GM18505 (cell line): Measurements from ENCODE around the gene F13A1.
"Not testable (repeated sequence)": the region's sequence is repeated elsewhere in the genome, so short reads cannot be mapped to it uniquely, and the experiment has no call there.

Experiments used
- ATAC-seq: cut with Tn5 transposase; IDR thresholded peaks from one replicate; pipeline ENCODE4 v1.9.1; 2021; ENCODE audit not compliant: unreplicated experiment
- POLR2A ChIP-seq: IDR thresholded peaks from 4 replicates; pipeline ENCODE4 v1.6.1; 2011; ENCODE audit warnings: borderline replicate concordance; ENCODE audit not compliant: insufficient read depth, insufficient read length; ENCODE audit errors: extremely low read depth

The F13A1 gene

DNA sequence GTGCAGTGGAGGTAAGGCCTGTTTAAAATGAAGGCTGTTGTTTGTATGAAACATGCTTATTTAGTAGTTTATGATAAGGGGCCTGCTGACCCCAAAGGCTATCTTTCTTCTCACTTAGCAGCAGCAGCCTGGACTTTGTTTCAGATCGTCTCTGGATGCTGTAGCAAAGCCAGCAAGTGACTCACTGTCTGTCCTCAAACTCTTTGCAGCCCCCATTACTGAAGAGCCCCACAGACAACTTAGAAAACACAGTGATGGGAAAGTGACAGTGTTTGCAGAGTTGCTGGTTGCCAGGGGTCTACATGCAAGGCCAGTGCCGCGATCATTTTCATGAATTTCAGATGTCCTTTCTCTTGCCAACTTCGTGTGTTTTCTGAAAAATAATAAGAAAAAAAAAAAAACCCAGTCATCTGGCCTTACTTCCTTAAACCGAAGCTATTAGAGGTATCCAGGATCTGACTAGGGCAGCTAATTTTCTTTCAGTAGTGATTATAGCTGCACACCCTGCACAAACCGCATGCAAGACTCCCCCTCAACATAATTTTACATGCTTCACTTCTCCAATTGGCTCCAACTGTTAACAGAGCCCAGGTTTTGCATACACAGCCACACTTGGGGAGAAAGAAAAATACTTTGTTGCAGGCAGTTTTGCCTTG is 11.6 kb upstream of the F13A1 start:
- ATAC-seq = peak; percentile 60
- no peak for TF ChIP-seq POLR2A

- ATAC-seq = peak; percentile 59
- no peak for TF ChIP-seq POLR2A
These were observed 10.9 kb upstream of the F13A1 start for GRCh38 chr6:6331393-6331792.

DNA sequence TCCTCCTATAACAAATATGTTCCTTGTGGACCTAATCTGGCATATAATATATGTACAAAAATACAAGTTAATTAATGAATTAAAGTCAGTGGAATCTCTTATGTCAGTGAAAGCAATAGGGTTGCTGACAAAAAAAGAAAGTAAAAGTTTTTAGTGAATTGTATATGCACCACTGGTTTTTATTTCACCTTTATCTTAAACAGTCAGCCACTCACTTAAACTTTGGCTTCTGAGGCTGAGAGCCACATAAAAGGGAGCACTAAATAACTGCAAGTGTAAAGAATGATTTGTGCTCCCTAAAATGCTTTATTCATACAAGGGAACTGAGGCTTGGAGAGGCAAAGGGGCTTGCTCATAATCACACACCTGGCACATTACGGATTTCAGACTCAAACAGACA is 9.9 kb upstream of the F13A1 start:
- TF ChIP-seq POLR2A = no peak
- no peak for ATAC-seq

DNA sequence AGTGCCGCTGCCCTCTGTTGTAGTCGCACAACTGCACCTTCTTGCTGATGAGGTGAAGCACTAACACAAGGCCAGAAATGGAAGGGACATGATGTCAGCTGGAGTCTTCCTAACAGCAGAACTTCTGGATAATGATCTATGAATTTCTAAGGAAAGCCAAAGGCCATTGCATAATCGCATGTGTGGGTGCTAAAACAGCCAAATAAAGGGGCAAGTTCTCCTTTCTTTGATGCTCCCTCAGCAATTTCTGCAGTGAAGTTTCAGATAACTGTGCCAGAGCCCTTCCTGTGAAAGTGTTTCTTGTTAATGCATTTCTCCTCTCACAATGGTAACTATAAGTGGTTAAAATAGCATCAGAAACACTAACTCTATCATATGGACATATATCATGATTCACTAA is 8.0 kb upstream of the F13A1 start:
- ATAC-seq = no peak

GRCh38 chr6:6323352-6323751 is 2.9 kb upstream of the F13A1 start:
- TF ChIP-seq POLR2A = no peak
- no peak for ATAC-seq

More for the DNA sequence above, 8.0 kb upstream of the F13A1 start:
- TF ChIP-seq POLR2A = no peak

DNA sequence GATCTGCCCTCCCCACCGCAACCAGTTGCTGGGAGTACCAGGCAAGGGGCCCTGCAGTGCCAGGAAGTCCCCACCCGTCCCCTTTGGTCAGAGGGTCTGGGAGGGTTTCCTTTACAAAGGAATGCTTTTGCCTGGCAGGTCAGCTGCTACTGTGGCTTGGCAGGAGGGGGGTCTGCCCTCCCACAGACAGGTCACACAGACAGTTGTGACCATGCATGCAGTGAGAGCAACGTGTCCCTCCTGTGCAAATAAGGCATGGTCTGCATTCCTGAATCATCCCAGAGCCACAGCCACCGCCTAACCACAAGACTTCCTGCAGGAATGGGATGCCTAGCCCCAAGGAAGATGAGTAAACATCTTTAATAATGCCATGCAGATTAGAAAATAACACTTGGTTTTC is 439 bp upstream of the F13A1 start:
- no peak for ATAC-seq
- no peak for TF ChIP-seq POLR2A

GRCh38 chr6:6317825-6318733 is 2.4 kb downstream of the F13A1 start:
- TF ChIP-seq POLR2A = no peak
- ATAC-seq = no peak

DNA sequence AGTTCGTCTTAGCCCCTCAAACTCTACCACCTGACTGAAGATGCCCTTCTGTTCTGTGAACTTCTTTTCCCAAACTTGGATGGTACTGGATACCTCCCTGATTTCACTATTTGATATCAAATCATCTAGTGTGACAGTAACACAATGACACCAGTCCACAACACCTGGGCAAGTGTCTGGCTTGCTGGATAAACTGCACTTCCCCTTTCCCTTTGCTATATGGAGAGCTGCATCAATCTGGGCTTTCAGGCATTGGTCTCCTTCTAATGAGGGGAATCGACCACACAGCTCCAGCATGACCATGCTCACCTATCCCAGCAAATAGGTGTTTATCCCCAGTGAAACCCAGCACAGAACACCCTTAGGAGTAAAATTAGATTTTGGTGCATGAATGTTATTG is 3.1 kb downstream of the F13A1 start:
- ATAC-seq = no peak
- TF ChIP-seq POLR2A = no peak

DNA sequence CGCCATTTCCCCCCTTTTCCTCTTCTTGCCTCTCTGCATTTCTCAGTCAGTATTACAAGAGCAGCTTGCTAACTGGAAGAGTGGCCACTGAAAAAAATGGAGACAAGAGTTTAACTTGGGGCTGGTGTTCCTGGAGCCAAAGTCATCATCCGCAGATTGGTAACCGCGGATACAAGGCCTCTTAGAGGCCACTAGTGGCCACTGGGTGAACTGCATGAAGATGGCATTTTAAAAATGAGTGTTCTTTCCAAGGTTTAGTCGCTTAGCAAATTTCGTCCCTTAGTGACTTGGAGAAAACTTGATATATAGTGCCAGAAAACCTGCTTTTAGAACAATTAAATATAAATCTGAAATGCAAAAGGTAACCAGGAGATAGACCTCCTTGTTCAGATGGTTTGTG is 4.8 kb downstream of the F13A1 start:
- ATAC-seq = no peak
- TF ChIP-seq POLR2A = no peak

DNA sequence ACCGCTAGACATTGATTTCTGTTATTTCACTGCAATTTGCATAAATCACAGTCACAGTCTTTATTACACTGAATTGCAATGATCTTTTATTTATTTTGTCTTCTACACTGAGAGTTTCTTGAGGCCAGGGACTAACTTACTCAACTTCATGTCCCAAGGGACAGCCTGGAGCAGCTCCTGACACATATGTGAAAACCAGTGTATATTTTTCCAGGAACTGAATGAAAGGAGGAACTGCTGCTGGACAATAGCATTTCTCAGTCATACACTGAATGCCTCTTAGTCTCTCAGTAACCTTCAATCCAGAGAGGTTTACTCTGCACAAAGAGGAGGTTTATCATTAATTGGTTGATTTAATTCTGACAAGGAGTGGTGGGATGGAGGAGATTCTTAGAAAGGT is 5.9 kb downstream of the F13A1 start:
- no peak for ATAC-seq
- no peak for TF ChIP-seq POLR2A

- TF ChIP-seq POLR2A = no peak
- no peak for ATAC-seq
These were observed 7.5 kb downstream of the F13A1 start for GRCh38 chr6:6312901-6313441.

- TF ChIP-seq POLR2A = no peak
- ATAC-seq = no peak
These were observed 14.9 kb downstream of the F13A1 start for GRCh38 chr6:6305575-6305974.

- ATAC-seq = not testable (repeated sequence)
These were observed 20.1 kb downstream of the F13A1 start for GRCh38 chr6:6300383-6300782.

GRCh38 chr6:6293317-6293716 is 27.1 kb downstream of the F13A1 start:
- ATAC-seq = no peak
- TF ChIP-seq POLR2A = no peak
